GM23338 (cell line): ENCODE measurements around the gene SLC13A4. TPM values are rescaled to one million over a fixed set of nuclear protein-coding genes. Genes with fewer than 3 reads are reported as not detected.

Experiments
- EZH2 ChIP-seq: fragments of 200-600 bp; sonication (generic); IDR thresholded peaks from one replicate; pipeline ENCODE4 v1.8.0; 2017; ENCODE audit warnings: antibody characterized with exemption, mild to moderate bottlenecking, low read depth; ENCODE audit not compliant: unreplicated experiment
- polyA plus RNA-seq: library from polyadenylated mRNA; unstranded; fragments of >200 nt; fragmentation: Nextera tagmentation; extraction: Ambion mirVana; gene quantifications from 2 replicates; pipeline ENCODE4 v1.2.1, GENCODE V29; 2016
- total RNA-seq: library from RNA; depleted of rRNA; stranded (reverse); fragments of >200 nt; shearing (Covaris generic); gene quantifications from 2 replicates; pipeline ENCODE4 v1.2.3, GENCODE V29; 2014
- TF ChIP-seq, protein P1 (sequence below): fragments of 250-450 bp; sonication (Bioruptor Pico); IDR thresholded peaks from 2 replicates; pipeline ENCODE4 v1.5.0; 2020; ENCODE audit warnings: mild to moderate bottlenecking, moderate library complexity
- TF ChIP-seq, protein P2 (sequence below), 2 experiments: fragments of 200-600 bp in 1 of 2; sonication (generic) in 1 of 2; conservative IDR thresholded peaks; 2 replicates each; pipeline versions ENCODE4 v1.5.1 to v1.6.1; 2016 to 2017; ENCODE audit warnings: antibody characterized with exemption in 2 of 2, low read depth in 2 of 2, mild to moderate bottlenecking in 2 of 2, moderate library complexity in 1 of 2
- TF ChIP-seq, protein P3 (sequence below): IDR thresholded peaks from one replicate; pipeline ENCODE4 v1.6.1; 2018; ENCODE audit warnings: antibody characterized with exemption; ENCODE audit not compliant: unreplicated experiment

SLC13A4 gene
- total and polyA plus RNA-seq, 2 experiments from 2014 or later: 1.7 to 2.3 TPM

DNA sequence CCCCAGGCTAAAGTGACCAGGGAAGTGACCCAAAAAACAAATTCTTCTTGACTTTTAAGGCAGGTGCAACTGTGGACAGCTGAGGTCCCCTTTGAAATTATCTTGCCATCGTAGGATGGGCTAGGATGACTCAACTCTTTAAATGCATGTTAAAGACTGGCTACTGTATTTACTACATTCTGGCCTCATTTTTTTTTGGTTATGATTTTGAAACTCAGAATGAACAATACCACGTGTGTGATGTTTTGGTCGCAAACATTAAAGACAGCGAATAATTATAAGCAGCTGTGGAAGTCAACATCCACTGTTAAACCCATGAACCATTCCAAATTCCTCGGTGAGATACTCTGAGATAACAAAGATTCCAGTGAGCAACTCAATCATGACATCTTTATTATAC lies 1.2 kb upstream of the SLC13A4 start (continued):
- TF ChIP-seq, protein P1, sequence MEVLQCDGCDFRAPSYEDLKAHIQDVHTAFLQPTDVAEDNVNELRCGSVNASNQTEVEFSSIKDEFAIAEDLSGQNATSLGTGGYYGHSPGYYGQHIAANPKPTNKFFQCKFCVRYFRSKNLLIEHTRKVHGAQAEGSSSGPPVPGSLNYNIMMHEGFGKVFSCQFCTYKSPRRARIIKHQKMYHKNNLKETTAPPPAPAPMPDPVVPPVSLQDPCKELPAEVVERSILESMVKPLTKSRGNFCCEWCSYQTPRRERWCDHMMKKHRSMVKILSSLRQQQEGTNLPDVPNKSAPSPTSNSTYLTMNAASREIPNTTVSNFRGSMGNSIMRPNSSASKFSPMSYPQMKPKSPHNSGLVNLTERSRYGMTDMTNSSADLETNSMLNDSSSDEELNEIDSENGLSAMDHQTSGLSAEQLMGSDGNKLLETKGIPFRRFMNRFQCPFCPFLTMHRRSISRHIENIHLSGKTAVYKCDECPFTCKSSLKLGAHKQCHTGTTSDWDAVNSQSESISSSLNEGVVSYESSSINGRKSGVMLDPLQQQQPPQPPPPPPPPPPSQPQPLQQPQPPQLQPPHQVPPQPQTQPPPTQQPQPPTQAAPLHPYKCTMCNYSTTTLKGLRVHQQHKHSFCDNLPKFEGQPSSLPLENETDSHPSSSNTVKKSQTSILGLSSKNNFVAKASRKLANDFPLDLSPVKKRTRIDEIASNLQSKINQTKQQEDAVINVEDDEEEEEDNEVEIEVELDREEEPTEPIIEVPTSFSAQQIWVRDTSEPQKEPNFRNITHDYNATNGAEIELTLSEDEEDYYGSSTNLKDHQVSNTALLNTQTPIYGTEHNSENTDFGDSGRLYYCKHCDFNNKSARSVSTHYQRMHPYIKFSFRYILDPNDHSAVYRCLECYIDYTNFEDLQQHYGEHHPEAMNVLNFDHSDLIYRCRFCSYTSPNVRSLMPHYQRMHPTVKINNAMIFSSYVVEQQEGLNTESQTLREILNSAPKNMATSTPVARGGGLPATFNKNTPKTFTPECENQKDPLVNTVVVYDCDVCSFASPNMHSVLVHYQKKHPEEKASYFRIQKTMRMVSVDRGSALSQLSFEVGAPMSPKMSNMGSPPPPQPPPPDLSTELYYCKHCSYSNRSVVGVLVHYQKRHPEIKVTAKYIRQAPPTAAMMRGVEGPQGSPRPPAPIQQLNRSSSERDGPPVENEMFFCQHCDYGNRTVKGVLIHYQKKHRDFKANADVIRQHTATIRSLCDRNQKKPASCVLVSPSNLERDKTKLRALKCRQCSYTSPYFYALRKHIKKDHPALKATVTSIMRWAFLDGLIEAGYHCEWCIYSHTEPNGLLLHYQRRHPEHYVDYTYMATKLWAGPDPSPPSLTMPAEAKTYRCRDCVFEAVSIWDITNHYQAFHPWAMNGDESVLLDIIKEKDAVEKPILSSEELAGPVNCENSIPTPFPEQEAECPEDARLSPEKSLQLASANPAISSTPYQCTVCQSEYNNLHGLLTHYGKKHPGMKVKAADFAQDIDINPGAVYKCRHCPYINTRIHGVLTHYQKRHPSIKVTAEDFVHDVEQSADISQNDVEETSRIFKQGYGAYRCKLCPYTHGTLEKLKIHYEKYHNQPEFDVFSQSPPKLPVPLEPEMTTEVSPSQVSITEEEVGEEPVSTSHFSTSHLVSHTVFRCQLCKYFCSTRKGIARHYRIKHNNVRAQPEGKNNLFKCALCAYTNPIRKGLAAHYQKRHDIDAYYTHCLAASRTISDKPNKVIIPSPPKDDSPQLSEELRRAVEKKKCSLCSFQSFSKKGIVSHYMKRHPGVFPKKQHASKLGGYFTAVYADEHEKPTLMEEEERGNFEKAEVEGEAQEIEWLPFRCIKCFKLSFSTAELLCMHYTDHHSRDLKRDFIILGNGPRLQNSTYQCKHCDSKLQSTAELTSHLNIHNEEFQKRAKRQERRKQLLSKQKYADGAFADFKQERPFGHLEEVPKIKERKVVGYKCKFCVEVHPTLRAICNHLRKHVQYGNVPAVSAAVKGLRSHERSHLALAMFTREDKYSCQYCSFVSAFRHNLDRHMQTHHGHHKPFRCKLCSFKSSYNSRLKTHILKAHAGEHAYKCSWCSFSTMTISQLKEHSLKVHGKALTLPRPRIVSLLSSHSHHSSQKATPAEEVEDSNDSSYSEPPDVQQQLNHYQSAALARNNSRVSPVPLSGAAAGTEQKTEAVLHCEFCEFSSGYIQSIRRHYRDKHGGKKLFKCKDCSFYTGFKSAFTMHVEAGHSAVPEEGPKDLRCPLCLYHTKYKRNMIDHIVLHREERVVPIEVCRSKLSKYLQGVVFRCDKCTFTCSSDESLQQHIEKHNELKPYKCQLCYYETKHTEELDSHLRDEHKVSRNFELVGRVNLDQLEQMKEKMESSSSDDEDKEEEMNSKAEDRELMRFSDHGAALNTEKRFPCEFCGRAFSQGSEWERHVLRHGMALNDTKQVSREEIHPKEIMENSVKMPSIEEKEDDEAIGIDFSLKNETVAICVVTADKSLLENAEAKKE: no peak
- TF ChIP-seq, protein P2, sequence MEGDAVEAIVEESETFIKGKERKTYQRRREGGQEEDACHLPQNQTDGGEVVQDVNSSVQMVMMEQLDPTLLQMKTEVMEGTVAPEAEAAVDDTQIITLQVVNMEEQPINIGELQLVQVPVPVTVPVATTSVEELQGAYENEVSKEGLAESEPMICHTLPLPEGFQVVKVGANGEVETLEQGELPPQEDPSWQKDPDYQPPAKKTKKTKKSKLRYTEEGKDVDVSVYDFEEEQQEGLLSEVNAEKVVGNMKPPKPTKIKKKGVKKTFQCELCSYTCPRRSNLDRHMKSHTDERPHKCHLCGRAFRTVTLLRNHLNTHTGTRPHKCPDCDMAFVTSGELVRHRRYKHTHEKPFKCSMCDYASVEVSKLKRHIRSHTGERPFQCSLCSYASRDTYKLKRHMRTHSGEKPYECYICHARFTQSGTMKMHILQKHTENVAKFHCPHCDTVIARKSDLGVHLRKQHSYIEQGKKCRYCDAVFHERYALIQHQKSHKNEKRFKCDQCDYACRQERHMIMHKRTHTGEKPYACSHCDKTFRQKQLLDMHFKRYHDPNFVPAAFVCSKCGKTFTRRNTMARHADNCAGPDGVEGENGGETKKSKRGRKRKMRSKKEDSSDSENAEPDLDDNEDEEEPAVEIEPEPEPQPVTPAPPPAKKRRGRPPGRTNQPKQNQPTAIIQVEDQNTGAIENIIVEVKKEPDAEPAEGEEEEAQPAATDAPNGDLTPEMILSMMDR (conservative IDR thresholded peaks at IDR 0.05; ENCODE audit: low read depth in 2 of 2): no peak
- TF ChIP-seq, protein P3, sequence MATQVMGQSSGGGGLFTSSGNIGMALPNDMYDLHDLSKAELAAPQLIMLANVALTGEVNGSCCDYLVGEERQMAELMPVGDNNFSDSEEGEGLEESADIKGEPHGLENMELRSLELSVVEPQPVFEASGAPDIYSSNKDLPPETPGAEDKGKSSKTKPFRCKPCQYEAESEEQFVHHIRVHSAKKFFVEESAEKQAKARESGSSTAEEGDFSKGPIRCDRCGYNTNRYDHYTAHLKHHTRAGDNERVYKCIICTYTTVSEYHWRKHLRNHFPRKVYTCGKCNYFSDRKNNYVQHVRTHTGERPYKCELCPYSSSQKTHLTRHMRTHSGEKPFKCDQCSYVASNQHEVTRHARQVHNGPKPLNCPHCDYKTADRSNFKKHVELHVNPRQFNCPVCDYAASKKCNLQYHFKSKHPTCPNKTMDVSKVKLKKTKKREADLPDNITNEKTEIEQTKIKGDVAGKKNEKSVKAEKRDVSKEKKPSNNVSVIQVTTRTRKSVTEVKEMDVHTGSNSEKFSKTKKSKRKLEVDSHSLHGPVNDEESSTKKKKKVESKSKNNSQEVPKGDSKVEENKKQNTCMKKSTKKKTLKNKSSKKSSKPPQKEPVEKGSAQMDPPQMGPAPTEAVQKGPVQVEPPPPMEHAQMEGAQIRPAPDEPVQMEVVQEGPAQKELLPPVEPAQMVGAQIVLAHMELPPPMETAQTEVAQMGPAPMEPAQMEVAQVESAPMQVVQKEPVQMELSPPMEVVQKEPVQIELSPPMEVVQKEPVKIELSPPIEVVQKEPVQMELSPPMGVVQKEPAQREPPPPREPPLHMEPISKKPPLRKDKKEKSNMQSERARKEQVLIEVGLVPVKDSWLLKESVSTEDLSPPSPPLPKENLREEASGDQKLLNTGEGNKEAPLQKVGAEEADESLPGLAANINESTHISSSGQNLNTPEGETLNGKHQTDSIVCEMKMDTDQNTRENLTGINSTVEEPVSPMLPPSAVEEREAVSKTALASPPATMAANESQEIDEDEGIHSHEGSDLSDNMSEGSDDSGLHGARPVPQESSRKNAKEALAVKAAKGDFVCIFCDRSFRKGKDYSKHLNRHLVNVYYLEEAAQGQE: no peak
- no peak for TF ChIP-seq EZH2
